Measurements from ENCODE around the gene SDHC.
A peak's percentile ranks its signal among the peaks of the same experiment; 100 is the strongest.
"Not testable (repeated sequence)": the region's sequence is repeated elsewhere in the genome, so short reads cannot be mapped to it uniquely, and the experiment has no call there.

SDHC gene

DNA sequence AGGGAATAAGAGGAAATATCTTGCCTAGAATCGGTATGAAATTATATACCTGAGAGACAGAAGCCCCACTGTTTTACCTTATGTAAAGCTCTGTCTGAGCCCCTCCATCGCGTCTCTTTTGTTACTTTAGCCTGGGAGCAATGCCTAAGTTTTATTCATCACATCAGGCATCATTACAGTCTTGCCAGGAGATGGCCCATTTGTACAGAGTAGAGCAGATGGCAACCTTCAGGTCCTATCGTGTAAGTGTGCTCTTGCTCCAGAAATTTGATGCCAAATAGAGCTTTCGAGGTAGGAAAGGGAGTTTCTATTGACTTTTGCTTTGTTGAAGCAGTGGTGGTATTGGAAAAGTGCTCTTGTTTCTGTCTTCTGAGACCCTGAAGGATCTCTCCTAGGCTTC lies 28.6 kb downstream of the SDHC start:
- Mint-ChIP-seq H3K36me3 (peaks cover 98% of the 10 kb centered on the region), H3K9me3 (no peaks in the 10 kb centered on the region), H3K27ac (peak overlapping the region; percentile 17), H3K4me3 (no peak overlapping the region), H3K4me1 (no peaks in the 10 kb centered on the region)
- no peak for DNase-seq (ENCODE audit: low spot score in 2 of 2)
- ATAC-seq, result no peak

DNA sequence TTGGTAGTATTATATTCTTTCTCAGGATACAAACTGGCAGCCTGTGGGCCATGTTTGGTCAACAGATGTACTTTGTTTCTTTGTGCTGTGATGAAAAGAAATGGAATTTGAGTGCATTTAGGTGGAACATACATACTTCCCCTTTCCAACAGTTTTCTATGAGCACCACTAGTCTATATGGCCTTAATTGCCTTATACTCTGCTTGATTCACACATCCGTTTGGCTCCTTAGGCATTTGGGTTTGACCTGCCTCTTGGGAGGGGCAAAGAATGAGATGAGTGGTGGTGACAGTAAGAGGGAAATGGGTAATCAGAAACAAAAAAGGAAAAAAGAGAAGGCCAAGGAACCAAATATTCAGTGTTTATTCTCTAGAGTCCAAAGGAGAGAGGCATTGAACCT lies 36.5 kb downstream of the SDHC start:
- H3K4me1 Mint-ChIP-seq, result peaks cover 15% of the 10 kb centered on the region
- no peaks in the 10 kb centered on the region for H3K9me3 Mint-ChIP-seq
- no peak for ATAC-seq
- no peak overlapping the region for H3K4me3 Mint-ChIP-seq
- DNase-seq (ENCODE audit: low spot score in 2 of 2), result no peak
- peaks cover 58% of the 10 kb centered on the region for H3K36me3 Mint-ChIP-seq
- H3K27ac Mint-ChIP-seq, result no peak overlapping the region

DNA sequence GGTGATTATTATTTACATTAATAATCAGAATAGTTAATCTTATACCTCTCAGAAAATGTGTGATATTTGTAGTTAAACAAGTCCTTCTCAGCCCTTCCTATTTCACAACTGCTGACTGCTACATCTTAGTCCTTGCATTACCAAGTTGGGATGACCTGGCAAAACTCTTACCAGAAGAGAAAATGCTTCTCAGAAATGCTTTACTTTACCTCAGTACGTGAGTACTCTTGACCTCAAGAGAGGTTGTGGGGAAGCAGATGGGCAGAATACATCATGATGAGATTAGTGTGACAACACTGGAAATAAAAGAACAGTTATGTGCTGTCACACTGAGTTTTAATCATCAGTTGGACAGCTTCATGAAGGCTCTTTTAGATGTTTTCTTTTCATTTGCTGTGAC lies 37.3 kb downstream of the SDHC start:
- Mint-ChIP-seq H3K4me3 (no peak overlapping the region), H3K9me3 (no peaks in the 10 kb centered on the region), H3K27ac (peak overlapping the region; percentile 86), H3K36me3 (peaks cover 58% of the 10 kb centered on the region), H3K4me1 (peaks cover 15% of the 10 kb centered on the region)
- DNase-seq (ENCODE audit: low spot score in 2 of 2) (no peak), ATAC-seq (peak; percentile 98)

DNA sequence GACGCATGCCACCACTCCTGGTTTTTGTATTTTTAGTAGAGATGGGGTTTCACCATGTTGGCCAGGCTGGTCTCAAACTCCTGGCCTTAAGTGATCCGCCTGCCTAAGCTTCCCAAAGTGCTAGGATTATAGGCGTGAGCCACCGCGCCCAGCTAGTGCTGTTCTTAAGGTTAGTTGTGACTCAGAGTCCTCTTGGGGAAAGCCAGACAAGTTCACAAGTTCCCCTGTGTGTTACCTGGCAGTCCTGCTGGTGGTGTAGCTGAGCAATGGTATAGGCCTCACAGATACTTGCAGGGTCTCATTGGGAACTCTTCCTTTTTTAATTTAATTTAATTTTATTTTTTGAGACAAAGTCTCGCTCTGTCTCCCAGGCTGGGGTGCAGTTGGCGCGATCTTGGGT lies 42.9 kb downstream of the SDHC start:
- no peak overlapping the region for H3K27ac Mint-ChIP-seq
- peaks cover 84% of the 10 kb centered on the region for H3K36me3 Mint-ChIP-seq
- H3K4me1 Mint-ChIP-seq, result peaks cover 7% of the 10 kb centered on the region
- DNase-seq (ENCODE audit: low spot score in 2 of 2), result no peak
- no peak for ATAC-seq
- no peak overlapping the region for H3K4me3 Mint-ChIP-seq
- H3K9me3 Mint-ChIP-seq, result no peaks in the 10 kb centered on the region

- DNase-seq (ENCODE audit: low spot score in 2 of 2) (no peak), ATAC-seq (no peak)
- Mint-ChIP-seq H3K9me3 (no peaks in the 10 kb centered on the region), H3K4me1 (peaks cover 18% of the 10 kb centered on the region), H3K27ac (no peak overlapping the region), H3K4me3 (no peak overlapping the region), H3K36me3 (peaks cover 87% of the 10 kb centered on the region)
Observed at GRCh38 chr1:161359291-161359690, 45.1 kb downstream of the SDHC start.

DNA sequence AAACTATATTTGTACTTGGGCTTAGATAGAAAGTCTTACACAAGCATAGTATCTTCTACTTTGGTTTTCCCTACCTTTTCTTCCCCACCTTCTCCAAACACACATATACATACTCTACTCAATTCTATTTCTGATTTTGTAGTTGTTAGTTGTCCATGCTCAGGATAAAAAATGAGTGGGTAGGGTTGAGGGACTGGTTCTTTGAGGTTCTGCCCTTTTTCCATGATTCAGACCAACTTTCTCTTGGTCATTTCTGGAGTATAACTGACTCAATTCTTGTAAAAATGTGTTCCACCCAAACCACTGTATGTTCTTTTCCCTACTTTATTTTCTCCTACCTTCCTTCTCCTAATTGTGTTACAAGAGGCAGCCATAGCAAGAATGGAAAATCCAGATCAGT lies 50.2 kb downstream of the SDHC start:
- H3K4me1 Mint-ChIP-seq, result peaks cover 33% of the 10 kb centered on the region
- DNase-seq (ENCODE audit: low spot score in 2 of 2) (no peak), ATAC-seq (peak; percentile 52)
- no peak overlapping the region for H3K4me3 Mint-ChIP-seq
- no peaks in the 10 kb centered on the region for H3K9me3 Mint-ChIP-seq
- peak overlapping the region; percentile 55 for H3K27ac Mint-ChIP-seq
- peaks cover 57% of the 10 kb centered on the region for H3K36me3 Mint-ChIP-seq

DNA sequence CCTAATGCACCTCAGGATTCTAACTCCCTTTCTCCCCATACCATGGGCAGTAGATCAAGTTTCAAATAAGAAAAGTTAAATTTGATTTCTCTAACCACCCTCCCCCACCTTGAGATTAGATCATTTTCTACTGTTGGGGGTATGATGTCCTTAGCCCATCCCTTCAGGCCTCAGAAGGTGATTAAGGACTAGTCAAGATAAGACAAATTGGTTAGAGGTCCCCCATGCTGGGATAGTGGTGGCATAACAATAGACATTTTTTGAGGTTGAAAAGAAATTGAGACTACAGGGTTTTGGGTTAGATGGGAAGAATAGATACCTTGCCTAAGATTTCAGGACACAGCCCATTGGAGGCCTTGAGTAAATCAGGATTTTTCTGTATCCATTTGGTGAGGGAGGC lies 51.0 kb downstream of the SDHC start:
- H3K27ac Mint-ChIP-seq, result peak overlapping the region; percentile 55
- H3K9me3 Mint-ChIP-seq, result no peaks in the 10 kb centered on the region
- no peak overlapping the region for H3K4me3 Mint-ChIP-seq
- DNase-seq (ENCODE audit: low spot score in 2 of 2) (no peak), ATAC-seq (no peak)
- H3K36me3 Mint-ChIP-seq, result peaks cover 48% of the 10 kb centered on the region
- H3K4me1 Mint-ChIP-seq, result peaks cover 27% of the 10 kb centered on the region

DNA sequence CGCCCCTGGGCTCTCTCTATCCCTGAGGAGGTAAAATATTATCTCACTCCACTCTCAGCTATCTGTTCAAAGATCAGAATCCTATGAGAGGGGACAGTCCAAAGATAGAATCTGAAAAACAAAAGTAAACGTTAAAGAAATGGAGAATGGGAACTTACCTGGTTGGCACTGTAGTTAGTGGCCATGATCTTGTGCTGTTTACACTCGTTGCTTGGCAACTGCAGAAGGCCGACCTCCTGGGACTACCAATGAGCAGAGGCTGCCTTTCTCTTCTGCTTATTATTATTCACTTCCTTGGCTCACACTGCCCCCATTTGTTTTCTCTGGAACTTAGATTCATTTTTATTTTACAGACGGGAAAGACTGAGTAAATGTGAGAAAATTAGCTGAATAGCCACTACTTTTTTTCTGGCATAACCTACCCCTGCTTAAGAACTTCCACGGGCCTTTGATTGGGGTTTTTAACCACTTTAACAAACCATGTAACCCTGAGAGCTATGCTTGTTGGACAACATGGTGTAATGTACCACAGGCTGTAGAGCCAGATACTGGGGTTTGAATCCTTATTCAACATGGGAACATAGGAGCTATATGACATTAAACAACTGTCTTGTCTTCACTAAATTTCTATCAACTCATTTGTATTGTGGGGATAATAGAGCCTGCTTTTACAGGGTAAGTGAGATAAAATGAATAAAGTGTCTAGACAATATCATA lies 53.7 kb downstream of the SDHC start, which contains the start of gene CFAP126:
Gene CFAP126 (minus strand): TSS at position 193 of the 717 bp plus-strand sequence. CDS start 8 bp downstream, at position 185.
- ATAC-seq, result peak; percentile 99
- H3K4me1 Mint-ChIP-seq, result peaks cover 27% of the 10 kb centered on the region
- H3K9me3 Mint-ChIP-seq, result no peaks in the 10 kb centered on the region
- DNase-seq (ENCODE audit: low spot score in 2 of 2), result no peak
- H3K36me3 Mint-ChIP-seq, result peaks cover 33% of the 10 kb centered on the region
- no peak within 1 kb of the TSS for H3K4me3 Mint-ChIP-seq
- peak within 1 kb of the TSS; percentile 89 for H3K27ac Mint-ChIP-seq

GRCh38 chr1:161373442-161373841 lies 59.3 kb downstream of the SDHC start:
- Mint-ChIP-seq H3K4me3 (no peak overlapping the region), H3K9me3 (no peaks in the 10 kb centered on the region), H3K4me1 (no peaks in the 10 kb centered on the region), H3K27ac (peak overlapping the region; percentile 12), H3K36me3 (no peaks in the 10 kb centered on the region)
- ATAC-seq, result no peak
- DNase-seq (ENCODE audit: low spot score in 2 of 2), result no peak

GRCh38 chr1:161374373-161374772 lies 60.2 kb downstream of the SDHC start:
- Mint-ChIP-seq H3K4me3 (no peak overlapping the region), H3K9me3 (no peaks in the 10 kb centered on the region), H3K27ac (no peak overlapping the region), H3K4me1 (no peaks in the 10 kb centered on the region), H3K36me3 (no peaks in the 10 kb centered on the region)
- DNase-seq (ENCODE audit: low spot score in 2 of 2), result no peak
- ATAC-seq, result no peak

GRCh38 chr1:161378014-161378413 lies 63.8 kb downstream of the SDHC start:
- Mint-ChIP-seq H3K9me3 (no peaks in the 10 kb centered on the region), H3K36me3 (no peaks in the 10 kb centered on the region), H3K27ac (no peak overlapping the region), H3K4me3 (no peak overlapping the region), H3K4me1 (no peaks in the 10 kb centered on the region)
- no peak for DNase-seq (ENCODE audit: low spot score in 2 of 2)
- ATAC-seq, result no peak

- DNase-seq (ENCODE audit: low spot score in 2 of 2) (no peak), ATAC-seq (no peak)
- Mint-ChIP-seq H3K27ac (no peak overlapping the region), H3K4me1 (no peaks in the 10 kb centered on the region), H3K36me3 (no peaks in the 10 kb centered on the region), H3K4me3 (no peak overlapping the region), H3K9me3 (no peaks in the 10 kb centered on the region)
Observed at GRCh38 chr1:161379071-161379470, 64.9 kb downstream of the SDHC start.

- Mint-ChIP-seq H3K36me3 (no peaks in the 10 kb centered on the region), H3K9me3 (no peaks in the 10 kb centered on the region), H3K4me3 (no peak overlapping the region), H3K4me1 (peaks cover 5% of the 10 kb centered on the region), H3K27ac (peak overlapping the region; percentile 23)
- no peak for DNase-seq (ENCODE audit: low spot score in 2 of 2)
- no peak for ATAC-seq
Observed at GRCh38 chr1:161381707-161382106, 67.5 kb downstream of the SDHC start.

GRCh38 chr1:161382214-161383019 lies 68.2 kb downstream of the SDHC start:
- Mint-ChIP-seq H3K4me1 (peaks cover 5% of the 10 kb centered on the region), H3K36me3 (no peaks in the 10 kb centered on the region), H3K4me3 (no peak overlapping the region), H3K27ac (no peak overlapping the region), H3K9me3 (no peaks in the 10 kb centered on the region)
- DNase-seq (ENCODE audit: low spot score in 2 of 2), result no peak
- ATAC-seq, result peak; percentile 74

- peaks cover 12% of the 10 kb centered on the region for H3K36me3 Mint-ChIP-seq
- H3K4me1 Mint-ChIP-seq, result peaks cover 29% of the 10 kb centered on the region
- no peaks in the 10 kb centered on the region for H3K9me3 Mint-ChIP-seq
- H3K4me3 Mint-ChIP-seq, result peak overlapping the region; percentile 83
- DNase-seq (ENCODE audit: low spot score in 2 of 2) (no peak), ATAC-seq (no peak)
- H3K27ac Mint-ChIP-seq, result peak overlapping the region; percentile 94
Observed at GRCh38 chr1:161388639-161389038, 74.5 kb downstream of the SDHC start.

GRCh38 chr1:161389158-161389557 lies 75.0 kb downstream of the SDHC start:
- H3K4me3 Mint-ChIP-seq, result peak overlapping the region; percentile 83
- peaks cover 12% of the 10 kb centered on the region for H3K36me3 Mint-ChIP-seq
- peaks cover 29% of the 10 kb centered on the region for H3K4me1 Mint-ChIP-seq
- peak overlapping the region; percentile 94 for H3K27ac Mint-ChIP-seq
- not testable (repeated sequence) for ATAC-seq; H3K9me3 Mint-ChIP-seq; DNase-seq (ENCODE audit: low spot score in 2 of 2)
